HG03342 (cell line): ENCODE results near the gene BHLHA15.

Experiments
- ATAC-seq: cut with Tn5 transposase; IDR thresholded peaks from one replicate; pipeline ENCODE4 v1.9.1; 2021; ENCODE audit warnings: mild to moderate bottlenecking, moderate library complexity; ENCODE audit not compliant: unreplicated experiment

Gene BHLHA15

DNA sequence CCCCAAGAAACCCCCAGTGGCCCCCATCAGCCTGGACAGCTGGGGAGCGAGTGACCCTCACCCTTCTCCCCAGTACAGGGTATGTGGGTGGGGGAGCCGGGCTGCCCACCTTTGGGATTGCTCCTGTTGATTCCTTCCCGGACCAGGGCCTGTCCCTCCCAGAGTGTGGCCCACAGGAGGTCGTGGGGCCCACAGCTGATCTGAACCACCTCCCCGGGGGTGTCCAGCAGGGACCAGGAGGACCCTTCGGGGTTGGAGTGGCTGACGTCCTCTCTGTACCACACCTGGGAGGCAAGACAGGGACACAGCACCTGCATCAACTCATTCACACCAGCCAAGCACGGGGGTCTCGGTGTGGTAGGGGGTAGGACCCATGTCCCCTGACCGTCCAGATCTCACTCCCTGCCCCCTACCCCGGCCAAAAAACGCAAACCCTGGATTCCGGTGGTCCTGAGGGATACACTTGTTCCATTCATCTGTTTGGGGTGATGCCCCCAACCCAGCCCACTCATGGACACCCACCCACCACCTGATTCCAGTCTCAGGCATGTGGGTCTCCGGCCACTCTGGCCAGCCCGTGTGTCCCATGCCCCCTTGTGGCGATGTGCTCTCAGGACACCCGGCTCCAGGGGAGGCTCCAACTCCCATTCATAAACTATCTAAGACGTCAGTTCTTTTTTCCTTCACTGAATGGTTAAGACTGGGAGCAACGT lies 29.9 kb downstream of the BHLHA15 start:
- peak; percentile 71 for ATAC-seq

DNA sequence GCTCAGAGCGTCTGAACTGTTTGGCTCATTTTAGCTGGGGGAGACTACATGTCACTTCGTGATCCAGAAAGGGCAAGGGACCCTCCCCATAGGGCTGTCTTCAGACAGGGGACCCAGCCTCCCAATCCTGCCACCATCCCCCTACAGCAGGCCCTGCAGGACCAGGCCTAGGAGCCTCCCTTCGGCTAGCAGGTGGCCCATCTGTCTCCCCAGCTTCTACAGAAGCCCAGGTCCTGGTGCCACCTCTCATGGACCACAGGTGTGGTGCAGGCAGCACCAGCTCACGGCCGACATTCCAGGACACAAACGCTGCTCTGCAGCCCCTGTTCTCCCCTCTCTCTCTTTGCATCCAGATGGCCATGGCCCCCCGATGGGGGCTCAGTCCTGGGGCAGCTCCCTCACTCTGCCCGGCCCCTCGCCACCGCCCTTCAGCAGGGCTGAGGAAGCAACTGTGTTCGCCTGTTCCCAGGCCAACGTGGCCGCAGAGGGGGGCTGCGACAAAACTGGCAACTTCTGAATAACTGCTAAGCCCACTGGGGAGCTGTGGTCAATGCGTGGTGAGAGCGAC lies 30.5 kb downstream of the BHLHA15 start:
- ATAC-seq: peak; percentile 23

DNA sequence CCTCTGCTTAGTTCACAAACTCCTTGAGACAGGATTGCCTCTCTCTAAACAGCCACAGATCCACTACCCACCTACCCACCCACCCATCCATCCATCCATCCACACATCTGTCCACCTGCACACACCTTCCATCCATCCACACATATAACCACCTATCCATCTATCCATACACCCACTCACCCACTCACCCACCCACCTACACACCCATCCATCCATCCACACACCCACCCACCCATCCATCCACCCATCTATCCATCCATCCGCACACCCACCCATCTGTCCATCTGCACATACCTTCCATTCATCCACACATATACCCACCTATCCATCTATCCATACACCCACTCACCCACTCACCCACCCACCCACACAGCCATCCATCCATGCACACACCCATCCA lies 31.1 kb downstream of the BHLHA15 start:
- ATAC-seq: no peak

DNA sequence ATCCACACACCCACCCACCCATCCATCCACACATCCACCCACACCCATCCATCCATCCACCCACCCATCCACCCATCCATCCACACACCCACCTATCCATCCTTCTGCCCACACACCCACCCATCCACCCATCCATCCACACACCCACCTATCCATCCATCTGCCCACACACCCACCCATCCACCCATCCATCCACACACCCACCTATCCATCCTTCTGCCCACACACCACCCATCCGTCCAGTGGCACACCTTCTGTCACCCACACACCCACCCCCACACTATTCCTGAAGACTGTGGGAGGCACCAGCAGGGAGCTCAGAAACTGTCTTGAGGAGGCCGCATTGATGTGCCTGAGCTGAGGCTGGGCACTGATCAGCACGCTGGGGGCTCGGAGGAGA lies 31.7 kb downstream of the BHLHA15 start:
- no peak for ATAC-seq

DNA sequence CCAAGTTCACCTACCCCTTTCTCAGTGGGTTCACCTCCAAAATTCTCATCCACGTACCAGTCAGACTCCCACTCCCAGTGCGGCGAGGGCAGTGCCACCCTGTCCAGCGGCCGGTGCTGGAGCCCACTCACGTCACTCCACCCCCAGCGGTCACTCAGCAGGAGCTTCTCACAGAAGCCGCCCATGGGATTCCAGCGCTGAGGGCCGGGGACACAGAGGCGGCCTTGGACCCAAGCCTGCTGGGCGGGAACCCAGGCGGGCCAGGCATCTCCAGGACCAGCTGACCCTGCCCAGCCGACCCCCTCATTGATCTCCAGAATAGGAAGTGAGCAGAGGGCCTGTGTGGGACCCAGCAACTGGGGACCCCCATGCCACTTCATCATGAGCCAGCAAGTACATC lies 33.6 kb downstream of the BHLHA15 start:
- ATAC-seq: no peak

DNA sequence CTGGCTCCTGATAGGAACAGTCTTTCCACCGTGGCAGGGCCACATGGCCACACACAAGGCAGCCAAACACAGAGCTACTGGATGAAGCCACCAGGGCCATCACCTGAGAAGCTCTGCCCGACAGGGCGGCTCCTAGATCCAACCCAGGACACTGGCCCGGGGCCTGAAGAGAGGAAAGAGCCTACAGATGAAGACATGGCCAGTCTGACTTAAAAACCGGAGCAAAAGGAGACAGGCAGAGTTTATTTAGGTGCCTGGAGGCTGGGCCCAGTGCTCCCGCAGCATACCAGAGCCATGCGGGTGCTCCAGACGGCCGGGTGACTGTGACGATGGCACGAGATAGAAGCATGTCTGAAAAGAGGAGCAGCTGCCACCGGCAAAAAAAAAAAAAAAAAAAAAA lies 36.9 kb downstream of the BHLHA15 start:
- ATAC-seq: no peak

DNA sequence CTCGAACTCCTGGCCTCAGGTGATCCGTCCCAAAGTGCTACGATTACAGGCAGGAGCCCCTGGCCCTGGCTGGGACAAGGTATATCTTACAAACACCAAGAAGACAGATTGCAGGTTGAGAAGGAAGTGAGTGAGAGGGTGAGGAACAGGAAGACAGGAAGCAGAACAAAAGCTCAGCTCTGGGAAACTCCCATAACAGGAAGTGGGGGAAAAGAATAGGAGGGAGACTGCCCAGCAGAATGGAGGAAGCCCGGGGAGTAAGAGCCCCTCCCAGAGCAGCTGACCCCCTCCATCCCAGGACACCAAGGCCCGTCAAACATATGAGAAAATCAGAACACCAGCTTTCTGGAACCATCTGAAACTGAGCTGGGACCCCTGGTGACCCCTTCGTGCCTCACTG lies 37.9 kb downstream of the BHLHA15 start:
- no peak for ATAC-seq

DNA sequence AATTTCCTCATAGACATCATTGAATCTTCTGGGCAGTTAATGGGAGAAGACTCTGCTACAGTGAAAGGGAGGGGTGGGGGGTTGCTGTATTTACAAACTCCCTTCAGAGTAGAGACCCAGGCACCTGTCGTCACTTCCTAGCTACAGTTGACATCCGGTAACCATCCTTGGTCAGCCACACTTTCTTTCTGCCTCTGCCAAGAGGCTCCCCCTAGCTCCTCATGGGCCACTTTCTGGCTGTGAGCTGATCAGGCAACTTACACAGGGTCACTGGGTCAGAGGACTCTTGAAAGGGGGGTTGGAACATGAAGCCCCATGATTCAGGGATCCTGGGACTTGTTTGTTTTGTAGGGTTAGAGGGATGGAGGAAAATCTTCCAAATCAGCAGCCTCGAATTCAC lies 39.5 kb downstream of the BHLHA15 start:
- ATAC-seq: peak; percentile 21

DNA sequence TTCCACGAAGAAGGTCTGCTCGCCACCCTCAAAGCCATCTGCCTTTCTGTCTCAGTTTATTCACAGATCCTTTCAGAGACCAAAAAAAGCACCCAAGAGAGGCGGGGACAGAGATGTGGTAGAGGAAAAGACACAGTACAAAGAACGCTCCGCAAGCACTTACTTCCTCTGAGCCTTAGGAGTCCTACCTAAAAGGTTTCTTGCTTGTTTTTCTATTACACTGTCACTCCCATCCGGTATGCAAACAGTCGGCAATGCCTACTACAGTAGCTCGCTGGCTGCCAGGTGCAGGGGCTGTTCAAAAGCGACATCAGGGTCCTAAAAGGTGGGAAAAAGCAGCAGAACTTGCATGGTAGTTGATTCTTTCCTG lies 40.0 kb downstream of the BHLHA15 start:
- peak; percentile 20 for ATAC-seq

DNA sequence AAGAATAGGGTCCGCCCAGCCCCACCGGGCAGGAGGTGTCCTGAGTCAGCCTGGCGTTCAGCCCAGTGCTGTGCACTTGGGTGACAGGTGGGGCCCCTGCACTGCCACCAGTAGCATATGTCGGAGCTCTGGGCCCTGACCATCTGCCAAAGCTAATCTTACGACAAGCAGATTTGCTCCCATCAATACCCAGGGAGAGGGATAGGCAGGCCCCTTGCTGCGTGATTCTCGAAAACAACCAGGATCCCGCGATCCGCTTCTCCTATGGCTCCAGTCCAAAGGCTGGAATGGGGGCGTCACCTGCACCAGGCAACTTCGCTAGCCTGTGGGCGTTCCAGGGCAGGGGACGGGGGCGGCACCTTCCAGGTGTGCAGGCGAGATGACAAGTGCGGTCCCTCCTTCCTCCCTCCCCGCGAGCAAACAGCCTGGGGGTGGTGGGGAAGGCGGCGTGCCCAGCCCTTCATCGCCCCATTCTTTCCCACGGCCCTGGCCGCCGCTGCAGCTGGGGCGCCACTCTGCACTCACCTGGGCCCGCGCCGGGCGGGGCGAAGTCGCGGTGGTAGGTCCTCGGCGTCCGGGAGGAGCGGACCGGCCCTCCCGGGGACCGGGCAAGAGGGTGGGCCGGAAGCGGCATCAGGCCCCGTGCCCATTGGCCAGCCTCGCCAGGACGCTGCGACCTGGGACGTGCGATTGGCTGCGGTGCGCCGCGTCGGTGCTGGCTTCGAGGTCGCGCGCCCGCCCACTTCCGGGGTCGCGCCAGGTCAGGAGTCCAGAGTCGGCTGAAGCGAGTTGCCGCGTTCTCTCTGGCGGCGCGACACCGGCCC lies 40.6 kb downstream of the BHLHA15 start, which contains the start of gene TECPR1:
TECPR1 (minus strand) TSS at position 632 of the 824 bp plus-strand sequence. CDS start 6,086 bp downstream, outside the sequence.
- ATAC-seq: peak; percentile 96

DNA sequence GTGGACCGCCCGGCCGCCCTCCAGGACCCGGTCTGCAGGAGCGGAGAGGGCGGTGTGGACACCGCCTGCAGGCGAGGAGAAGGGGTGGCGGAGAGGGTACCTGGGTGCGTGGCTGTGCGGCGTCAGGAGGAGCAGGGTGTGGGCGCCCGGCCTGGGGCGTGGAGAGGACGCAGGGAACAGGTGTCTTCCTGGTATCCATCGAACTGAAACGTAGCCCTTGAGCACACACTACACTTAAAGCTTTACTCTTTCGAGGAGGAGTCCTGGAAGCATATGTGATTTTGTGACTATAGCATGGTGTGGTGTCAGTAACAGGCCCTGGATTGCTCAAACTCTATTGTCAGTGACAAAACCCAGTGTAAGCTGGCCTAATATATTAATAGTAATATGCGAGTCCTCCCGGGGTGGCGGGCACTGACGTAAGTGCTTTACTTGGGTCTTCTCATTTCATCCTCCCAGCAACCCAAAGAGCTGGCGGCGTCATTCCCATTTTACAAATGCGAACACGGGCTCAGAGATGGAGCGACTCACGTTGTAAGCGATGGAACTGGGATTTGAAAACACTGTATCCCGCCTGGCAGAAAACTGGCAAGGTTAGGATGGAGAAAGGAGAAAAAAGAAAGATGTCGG lies 41.3 kb downstream of the BHLHA15 start:
- ATAC-seq: peak; percentile 30

DNA sequence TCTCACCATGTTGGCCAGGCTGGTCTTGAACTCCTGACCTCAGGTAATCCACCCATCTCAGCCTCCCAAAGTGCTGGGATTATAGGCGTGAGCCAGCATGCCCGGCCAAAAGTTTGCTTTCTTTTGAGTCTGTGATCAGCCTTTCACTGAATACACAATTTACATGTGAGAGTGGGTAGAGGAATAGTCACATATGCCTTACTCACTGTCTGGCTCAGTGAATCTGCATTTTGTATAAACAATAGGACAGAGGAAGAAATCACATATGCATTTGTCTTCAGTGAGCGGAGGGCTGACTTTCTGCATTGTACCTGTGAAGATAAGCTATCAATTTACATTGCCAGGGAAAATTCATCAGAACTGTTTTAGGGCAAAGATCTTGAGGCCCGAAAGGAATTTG lies 43.3 kb downstream of the BHLHA15 start:
- no peak for ATAC-seq

DNA sequence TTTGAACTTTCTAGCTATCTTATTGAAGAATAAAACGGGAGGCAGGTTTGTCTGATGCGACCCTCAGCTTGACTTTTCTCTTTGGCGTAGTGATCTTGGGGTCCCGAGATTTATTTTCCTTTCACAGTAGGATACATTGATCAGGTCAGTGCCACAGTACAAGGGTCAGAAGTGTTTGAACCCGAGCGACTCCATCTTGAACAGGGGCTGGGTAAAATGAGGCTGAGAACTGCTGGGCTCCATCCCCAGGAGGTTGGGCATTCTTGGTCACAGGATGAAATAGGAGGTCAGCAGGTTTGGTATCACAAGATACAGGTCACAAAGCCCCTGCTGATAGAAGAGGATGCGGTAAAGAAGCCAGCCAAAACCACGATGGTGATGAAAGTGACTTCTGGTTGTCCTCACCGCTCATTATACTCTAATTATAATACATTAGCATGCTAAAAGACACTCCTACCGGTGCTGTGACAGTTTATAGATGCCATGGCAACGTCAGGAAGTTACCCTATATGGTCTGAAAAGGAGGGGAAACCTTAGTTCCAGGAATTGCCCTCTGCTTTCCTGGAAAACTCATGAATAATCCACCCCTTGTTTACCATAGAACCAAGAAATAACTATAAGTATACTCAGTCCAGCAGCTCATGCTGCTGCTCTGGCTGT lies 43.8 kb downstream of the BHLHA15 start:
- ATAC-seq: no peak

DNA sequence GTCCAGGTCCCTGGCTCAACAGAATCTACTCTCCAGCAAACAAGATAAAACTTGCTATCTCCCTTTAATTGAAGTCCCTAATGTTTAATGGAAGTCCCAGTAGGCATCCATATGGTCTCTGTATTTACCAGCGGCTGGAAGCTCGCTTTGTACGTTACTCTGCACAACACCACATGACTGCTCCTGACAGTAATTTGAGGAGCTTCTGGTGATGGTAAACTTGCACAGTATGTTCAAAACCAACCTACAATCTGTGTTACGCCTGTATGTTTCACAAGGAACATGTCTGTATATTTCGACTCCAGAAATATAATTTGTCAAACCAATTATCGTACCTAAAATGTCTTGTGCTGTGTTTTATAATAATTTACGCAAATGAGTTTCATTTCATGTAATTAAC lies 45.2 kb downstream of the BHLHA15 start:
- ATAC-seq: no peak

DNA sequence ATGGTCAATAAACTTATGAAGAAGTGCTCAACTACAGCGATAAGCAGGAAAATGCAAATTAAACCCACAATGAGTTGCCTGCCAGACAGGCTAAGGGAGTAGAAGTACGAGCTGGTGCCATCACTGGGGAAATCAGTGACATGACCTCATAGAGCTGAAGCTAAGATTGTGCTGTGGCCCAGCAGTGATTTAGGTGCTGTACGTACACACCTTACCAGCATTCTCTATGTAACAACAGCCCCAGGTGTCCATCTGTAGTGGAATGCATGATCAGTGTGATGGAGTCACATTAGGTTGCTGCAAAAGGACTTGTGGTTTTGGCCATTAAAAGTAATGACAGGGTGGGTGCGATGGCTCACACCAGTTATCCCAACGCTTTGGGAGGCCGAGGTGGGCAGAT lies 46.5 kb downstream of the BHLHA15 start:
- no peak for ATAC-seq
